ENCODE measurements around the gene LPP. TPM values are rescaled to one million over a fixed set of nuclear protein-coding genes. Genes with fewer than 3 reads are reported as not detected.

LPP gene
- total RNA-seq, 6 donors from 2014 or later: 86.0 to 196 (median 160) TPM

DNA sequence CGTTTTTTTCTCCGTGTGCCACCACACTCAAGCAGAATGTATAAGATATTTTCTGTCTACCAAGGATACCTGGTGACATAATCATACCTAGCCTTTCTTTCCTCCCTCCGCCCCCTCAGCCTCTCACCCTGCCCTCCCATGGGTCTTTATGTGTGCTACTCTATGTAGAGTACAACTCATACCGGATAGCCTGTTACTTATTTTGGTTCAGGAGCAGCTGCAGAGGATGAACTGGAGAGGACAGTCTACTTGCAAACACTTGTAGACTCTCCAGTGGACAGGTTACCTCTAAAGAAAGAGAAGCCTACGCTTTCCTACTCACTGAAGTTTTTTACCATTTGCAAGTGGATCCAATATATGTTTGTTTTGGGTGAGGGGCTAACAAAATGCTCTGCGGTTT is 671.9 kb downstream of the LPP start:
- WGBS, 2 donors: 95 to 96% methylated on average over 6 of the region's 6 CpGs
- DNase-seq (no peak), ATAC-seq (ENCODE audit: low FRiP score in 2 of 2) (no peak)
- H3K9me3 ChIP-seq: no peaks in the 10 kb centered on the region
- peaks cover 5 to 14% (median 8%) of the 10 kb centered on the region in 4 donors for H3K4me1 ChIP-seq
- TF ChIP-seq POLR2A (IDR thresholded peaks at IDR 0.05) (no peak), EP300 (IDR thresholded peaks at IDR 0.05) (no peak), POLR2AphosphoS5 (IDR thresholded peaks at IDR 0.05) (no peak)
- TF ChIP-seq, protein P1, sequence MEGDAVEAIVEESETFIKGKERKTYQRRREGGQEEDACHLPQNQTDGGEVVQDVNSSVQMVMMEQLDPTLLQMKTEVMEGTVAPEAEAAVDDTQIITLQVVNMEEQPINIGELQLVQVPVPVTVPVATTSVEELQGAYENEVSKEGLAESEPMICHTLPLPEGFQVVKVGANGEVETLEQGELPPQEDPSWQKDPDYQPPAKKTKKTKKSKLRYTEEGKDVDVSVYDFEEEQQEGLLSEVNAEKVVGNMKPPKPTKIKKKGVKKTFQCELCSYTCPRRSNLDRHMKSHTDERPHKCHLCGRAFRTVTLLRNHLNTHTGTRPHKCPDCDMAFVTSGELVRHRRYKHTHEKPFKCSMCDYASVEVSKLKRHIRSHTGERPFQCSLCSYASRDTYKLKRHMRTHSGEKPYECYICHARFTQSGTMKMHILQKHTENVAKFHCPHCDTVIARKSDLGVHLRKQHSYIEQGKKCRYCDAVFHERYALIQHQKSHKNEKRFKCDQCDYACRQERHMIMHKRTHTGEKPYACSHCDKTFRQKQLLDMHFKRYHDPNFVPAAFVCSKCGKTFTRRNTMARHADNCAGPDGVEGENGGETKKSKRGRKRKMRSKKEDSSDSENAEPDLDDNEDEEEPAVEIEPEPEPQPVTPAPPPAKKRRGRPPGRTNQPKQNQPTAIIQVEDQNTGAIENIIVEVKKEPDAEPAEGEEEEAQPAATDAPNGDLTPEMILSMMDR (IDR thresholded peaks at IDR 0.05): no peak
- H3K27me3 ChIP-seq: no peaks in the 10 kb centered on the region
- H3K4me3 ChIP-seq: no peak overlapping the region
- no peaks in the 10 kb centered on the region for H3K36me3 ChIP-seq
- no peak overlapping the region for H3K27ac ChIP-seq

DNA sequence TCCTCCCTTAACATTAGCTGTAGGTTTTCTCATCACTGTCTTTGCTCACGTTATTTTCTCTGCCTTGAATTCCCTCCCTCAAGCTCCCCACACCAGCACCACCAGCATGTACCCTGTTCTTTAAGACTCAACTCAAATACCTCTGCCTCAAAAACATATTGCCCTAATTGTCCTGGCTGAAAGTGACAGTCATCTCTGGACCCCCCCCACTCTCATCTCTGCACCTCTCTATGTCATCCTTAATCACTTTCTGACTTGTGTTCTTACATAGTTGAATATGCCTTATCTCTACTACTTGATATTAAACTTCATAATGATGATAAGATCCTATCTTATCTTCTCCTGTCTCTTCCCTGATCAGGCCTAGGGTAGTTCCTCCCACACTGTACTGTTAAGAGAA is 672.6 kb downstream of the LPP start:
- Histone ChIP-seq H3K27ac (no peak overlapping the region), H3K36me3 (no peaks in the 10 kb centered on the region), H3K4me3 (no peak overlapping the region), H3K4me1 (peaks cover 5 to 14% (median 8%) of the 10 kb centered on the region in 4 donors), H3K9me3 (no peaks in the 10 kb centered on the region), H3K27me3 (no peaks in the 10 kb centered on the region)
- TF ChIP-seq POLR2AphosphoS5 (IDR thresholded peaks at IDR 0.05) (no peak), POLR2A (IDR thresholded peaks at IDR 0.05) (no peak), EP300 (IDR thresholded peaks at IDR 0.05) (no peak)
- TF ChIP-seq, protein P1 (IDR thresholded peaks at IDR 0.05): no peak
- no peak for DNase-seq
- WGBS, 2 donors: 81 to 84% methylated on average over 1 of the region's 1 CpG
- ATAC-seq (ENCODE audit: low FRiP score in 2 of 2): no peak

DNA sequence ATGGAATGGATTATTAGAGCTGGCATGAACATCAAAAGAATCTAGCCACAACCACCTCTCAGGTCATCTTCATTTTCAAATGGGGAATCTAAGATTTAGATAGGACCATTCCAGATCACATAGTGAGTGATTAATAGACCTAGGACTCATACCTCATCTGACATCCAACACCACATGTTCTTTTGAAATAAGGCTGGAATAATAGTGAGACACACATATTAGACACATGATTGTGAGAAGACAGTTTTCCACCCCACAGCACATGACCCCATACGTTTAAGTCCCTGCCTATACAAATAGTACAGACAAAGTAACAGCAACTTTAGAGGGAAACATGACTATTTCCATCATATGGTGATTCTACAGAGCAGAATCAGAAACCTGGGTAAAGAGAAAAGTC is 673.1 kb downstream of the LPP start:
- no peaks in the 10 kb centered on the region for H3K9me3 ChIP-seq
- no peaks in the 10 kb centered on the region for H3K36me3 ChIP-seq
- 77 to 93% methylated on average over 1 of the region's 1 CpG for WGBS, 2 donors
- no peak for ATAC-seq (ENCODE audit: low FRiP score in 2 of 2)
- H3K27ac ChIP-seq: no peak overlapping the region
- DNase-seq: no peak
- peaks cover 5 to 9% (median 8%) of the 10 kb centered on the region in 4 donors for H3K4me1 ChIP-seq
- H3K4me3 ChIP-seq: no peak overlapping the region
- no peak for TF ChIP-seq EP300 (IDR thresholded peaks at IDR 0.05)
- no peak for TF ChIP-seq POLR2A (IDR thresholded peaks at IDR 0.05)
- TF ChIP-seq, protein P1 (IDR thresholded peaks at IDR 0.05): no peak
- TF ChIP-seq POLR2AphosphoS5 (IDR thresholded peaks at IDR 0.05): no peak
- H3K27me3 ChIP-seq: no peaks in the 10 kb centered on the region

DNA sequence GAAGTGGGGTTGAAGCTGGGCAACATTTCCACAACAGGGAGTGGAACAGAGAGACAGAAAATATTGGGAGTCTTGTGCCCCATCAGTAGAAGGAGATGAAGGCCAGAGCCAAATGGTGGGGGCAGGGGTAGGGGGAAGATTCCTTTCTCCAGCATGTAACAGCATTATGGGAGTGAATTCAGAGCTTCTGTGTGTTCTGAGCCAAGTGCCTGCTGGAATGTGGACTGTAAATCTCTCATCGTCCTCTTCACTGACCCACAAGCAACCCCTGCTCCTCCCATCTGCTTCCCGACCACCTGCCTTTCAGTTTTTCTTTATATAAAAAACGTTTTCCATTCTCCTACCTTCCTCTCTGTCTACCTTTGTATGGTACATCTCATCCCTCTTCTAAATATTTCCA is 673.6 kb downstream of the LPP start:
- WGBS, 2 donors: 42 to 51% methylated on average over 3 of the region's 3 CpGs

DNA sequence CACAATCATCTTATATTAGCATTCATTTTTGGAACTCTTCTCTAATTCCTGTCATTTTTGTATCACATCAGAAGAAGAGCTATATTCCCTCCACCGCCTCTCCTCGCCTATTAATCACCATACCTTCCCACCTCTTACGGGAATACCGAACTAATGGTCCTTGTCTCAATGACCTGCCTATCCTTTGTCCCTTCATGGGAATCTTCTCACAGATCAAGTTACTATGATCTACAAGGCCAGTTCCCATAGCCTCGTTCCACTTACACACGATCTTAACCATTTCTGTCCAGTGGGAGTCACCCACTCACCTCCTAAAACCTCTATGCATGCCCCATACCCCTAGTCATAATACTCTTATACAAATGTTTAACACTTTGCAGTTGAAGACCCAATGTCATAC is 675.2 kb downstream of the LPP start:
- DNase-seq (no peak), ATAC-seq (ENCODE audit: low FRiP score in 2 of 2) (no peak)
- H3K4me1 ChIP-seq: peaks cover 0 to 9% (median 1%) of the 10 kb centered on the region in 4 donors
- H3K27me3 ChIP-seq: no peaks in the 10 kb centered on the region
- H3K4me3 ChIP-seq: no peak overlapping the region
- no peaks in the 10 kb centered on the region for H3K9me3 ChIP-seq
- no peak overlapping the region for H3K27ac ChIP-seq
- no peaks in the 10 kb centered on the region for H3K36me3 ChIP-seq
- WGBS, 2 donors: 94% methylated on average over 6 of the region's 6 CpGs
- TF ChIP-seq, protein P1 (IDR thresholded peaks at IDR 0.05): no peak
- no peak for TF ChIP-seq POLR2AphosphoS5 (IDR thresholded peaks at IDR 0.05)
- no peak for TF ChIP-seq EP300 (IDR thresholded peaks at IDR 0.05)
- no peak for TF ChIP-seq POLR2A (IDR thresholded peaks at IDR 0.05)

More for the DNA sequence above, 673.6 kb downstream of the LPP start:
- no peak for ATAC-seq (ENCODE audit: low FRiP score in 2 of 2)
- no peaks in the 10 kb centered on the region for H3K9me3 ChIP-seq
- H3K4me1 ChIP-seq: peaks cover 1 to 9% (median 5%) of the 10 kb centered on the region in 4 donors
- H3K27me3 ChIP-seq: no peaks in the 10 kb centered on the region
- no peaks in the 10 kb centered on the region for H3K36me3 ChIP-seq
- TF ChIP-seq POLR2AphosphoS5 (IDR thresholded peaks at IDR 0.05): no peak
- TF ChIP-seq EP300 (IDR thresholded peaks at IDR 0.05): no peak
- TF ChIP-seq POLR2A (IDR thresholded peaks at IDR 0.05): no peak
- TF ChIP-seq, protein P1 (IDR thresholded peaks at IDR 0.05): no peak
- H3K4me3 ChIP-seq: no peak overlapping the region
- no peak for DNase-seq
- no peak overlapping the region for H3K27ac ChIP-seq
